NCI-H1694 treated with DMSO at 0.1 percent for 48 hours (cell line): ENCODE measurements around the gene SAE1.
"Not testable (repeated sequence)": the region's sequence is repeated elsewhere in the genome, so short reads cannot be mapped to it uniquely, and the experiment has no call there.

ENCODE experiments used
- DNase-seq: peaks from one replicate; lab custom pipeline; 2025; lab: John Stamatoyannopoulos, UW

The SAE1 gene

GRCh38 chr19:47130120-47130588 is 481 bp upstream of the SAE1 start:
- no peak for DNase-seq

DNA sequence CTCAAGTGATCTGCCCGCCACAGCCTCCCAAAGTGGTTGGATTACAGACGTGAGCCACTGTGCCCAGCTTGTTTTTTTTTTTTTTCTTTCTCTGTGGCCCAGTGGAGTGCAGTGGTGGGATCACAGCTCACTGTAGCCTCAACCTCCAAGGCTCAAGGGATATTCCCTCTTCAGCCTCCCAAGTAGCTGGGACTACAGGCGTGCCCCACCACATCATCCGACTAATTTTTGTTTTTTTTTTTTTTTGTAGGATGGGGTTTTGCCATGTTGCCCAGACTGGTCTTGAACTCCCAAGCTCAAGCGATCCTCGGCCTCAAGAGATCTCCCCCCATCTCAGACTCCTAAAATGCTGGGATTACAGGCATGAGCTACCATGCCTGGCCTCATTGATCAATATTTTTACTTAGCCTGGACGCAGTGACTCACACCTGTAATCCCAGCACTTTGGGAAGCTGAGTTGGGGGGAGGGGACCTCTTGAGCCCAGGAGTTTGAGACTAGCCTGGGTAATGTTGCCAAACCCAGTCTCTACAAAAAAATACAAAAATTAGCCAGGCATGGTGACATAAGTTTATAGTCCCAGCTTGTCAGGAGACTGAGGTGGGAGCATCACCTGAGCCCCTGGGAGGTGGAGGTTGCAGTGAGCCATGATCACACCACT is 1.7 kb downstream of the SAE1 start:
- no peak for DNase-seq

GRCh38 chr19:47133021-47133471 is 2.4 kb downstream of the SAE1 start:
- no peak for DNase-seq

DNA sequence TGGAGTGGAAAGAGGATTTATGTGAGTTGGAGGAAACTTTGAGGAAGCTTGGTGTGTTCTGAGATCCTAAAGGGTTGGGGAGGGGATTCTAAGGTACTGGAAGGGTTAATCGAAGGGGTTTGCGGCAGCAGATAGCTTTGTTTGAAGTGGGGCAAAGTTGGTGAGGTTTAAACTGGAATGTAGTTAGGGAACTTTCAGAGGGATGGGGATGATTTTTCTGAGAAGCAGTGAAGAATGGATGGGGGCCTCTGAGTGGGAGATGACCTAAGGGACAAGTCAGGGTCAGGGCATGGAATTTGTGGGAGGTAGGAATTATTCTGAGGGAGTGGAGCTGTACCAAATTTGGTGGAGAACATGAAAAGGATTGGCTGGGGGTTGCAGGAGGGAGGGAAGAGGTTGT is 3.9 kb downstream of the SAE1 start:
- no peak for DNase-seq

DNA sequence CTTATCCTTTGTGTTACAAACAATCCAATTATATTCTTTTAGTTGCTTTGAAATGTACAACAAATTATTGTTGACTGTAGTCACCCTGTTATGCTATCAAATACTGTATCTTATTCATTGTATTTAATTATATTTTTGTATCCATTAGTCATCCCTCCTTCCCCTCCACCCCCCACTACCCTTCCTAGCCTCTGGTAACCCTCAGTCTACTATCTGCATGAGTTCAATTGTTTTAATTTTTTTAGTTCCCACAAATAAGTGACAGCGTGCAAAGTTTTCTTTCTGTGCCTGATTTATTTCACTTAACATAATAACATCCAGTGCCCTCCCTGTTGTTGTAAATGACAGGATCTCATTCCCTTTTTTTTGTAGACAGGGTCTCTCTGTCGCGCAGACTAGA is 4.5 kb downstream of the SAE1 start:
- DNase-seq: no peak

GRCh38 chr19:47141252-47141651 is 10.6 kb downstream of the SAE1 start:
- not testable (repeated sequence) for DNase-seq

GRCh38 chr19:47141695-47142094 is 11.1 kb downstream of the SAE1 start:
- DNase-seq: no peak

- DNase-seq: no peak
Measured at GRCh38 chr19:47142779-47143178, 12.1 kb downstream of the SAE1 start.

- no peak for DNase-seq
Measured at GRCh38 chr19:47143322-47144073, 12.9 kb downstream of the SAE1 start.

- no peak for DNase-seq
Measured at GRCh38 chr19:47144630-47145029, 14.0 kb downstream of the SAE1 start.

GRCh38 chr19:47145639-47146486 is 15.2 kb downstream of the SAE1 start:
- no peak for DNase-seq

DNA sequence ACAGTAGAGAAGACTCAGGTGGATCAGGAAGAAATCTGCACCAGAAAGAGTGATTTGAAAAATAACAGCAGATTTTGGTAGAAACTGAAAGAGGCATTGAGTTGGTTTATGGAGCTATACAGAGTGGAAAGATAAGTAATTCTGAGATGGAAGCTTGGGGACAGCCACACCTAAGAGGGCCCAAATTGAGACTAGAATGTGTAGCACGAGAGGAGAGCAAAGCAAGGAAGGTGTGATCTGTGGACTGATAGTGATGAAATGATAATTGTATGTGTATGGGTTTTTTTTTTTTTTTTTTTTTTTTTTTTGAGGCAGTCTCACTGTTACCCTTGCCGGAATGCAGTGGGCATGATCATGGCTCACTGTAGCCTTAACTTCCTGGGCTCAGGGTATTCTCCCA is 16.3 kb downstream of the SAE1 start:
- DNase-seq: no peak

DNA sequence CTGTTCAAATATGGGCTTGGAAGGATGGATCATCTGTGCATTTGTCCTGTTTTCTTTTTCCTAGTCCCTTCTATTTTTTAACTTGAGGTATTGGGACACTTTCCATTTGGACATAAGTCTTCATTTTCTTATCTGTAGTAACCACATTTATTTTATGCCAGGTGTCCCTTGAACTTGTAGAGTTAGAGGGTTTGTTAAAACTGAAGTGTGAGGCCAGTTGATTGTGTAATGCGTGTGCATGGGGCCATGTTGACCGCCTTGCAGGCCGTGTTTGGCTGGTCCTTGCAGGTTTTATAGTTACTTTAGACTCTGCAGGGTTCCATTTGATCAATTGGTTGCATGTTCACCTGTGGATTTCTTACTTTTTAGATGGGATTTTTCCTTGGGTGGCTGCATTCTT is 21.0 kb downstream of the SAE1 start:
- DNase-seq: no peak

DNA sequence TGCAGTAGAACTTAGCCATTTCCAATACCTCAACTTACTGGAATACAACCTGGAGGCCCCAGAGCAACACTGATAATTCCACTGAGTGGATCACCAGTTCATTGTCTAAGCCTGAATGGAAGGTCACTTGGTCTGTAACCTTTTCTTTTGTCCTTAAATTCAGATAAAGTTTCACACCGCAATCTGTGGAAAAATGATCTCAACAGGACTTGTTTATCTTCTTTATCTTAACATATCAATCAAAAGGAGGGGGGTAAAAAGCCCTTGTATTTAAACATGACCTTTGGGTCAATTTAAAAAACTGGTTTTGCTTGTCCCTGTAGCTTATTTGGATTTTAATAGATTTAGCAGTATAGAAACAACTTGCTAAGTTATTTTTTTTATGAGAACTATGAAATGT is 21.6 kb downstream of the SAE1 start:
- DNase-seq: no peak

DNA sequence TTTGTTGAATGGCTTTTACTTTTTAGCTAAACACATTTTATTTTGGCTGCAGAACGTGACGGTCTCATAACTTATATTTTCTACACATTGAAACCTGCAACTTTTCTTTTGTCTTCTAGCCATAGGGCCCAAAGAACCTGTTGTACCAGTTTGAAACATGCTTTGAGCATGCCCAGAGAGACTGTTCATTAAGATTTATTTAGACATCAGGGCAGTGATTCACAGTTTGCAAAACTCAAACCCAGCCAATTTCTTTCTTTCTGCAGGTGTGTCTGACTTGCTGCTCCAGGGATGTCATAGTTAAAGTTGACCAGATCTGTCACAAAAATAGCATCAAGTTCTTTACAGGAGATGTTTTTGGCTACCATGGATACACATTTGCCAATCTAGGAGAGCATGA is 22.0 kb downstream of the SAE1 start:
- DNase-seq: no peak

- no peak for DNase-seq
Measured at GRCh38 chr19:47153266-47153665, 22.6 kb downstream of the SAE1 start.

- no peak for DNase-seq
Measured at GRCh38 chr19:47155148-47155547, 24.5 kb downstream of the SAE1 start.

DNA sequence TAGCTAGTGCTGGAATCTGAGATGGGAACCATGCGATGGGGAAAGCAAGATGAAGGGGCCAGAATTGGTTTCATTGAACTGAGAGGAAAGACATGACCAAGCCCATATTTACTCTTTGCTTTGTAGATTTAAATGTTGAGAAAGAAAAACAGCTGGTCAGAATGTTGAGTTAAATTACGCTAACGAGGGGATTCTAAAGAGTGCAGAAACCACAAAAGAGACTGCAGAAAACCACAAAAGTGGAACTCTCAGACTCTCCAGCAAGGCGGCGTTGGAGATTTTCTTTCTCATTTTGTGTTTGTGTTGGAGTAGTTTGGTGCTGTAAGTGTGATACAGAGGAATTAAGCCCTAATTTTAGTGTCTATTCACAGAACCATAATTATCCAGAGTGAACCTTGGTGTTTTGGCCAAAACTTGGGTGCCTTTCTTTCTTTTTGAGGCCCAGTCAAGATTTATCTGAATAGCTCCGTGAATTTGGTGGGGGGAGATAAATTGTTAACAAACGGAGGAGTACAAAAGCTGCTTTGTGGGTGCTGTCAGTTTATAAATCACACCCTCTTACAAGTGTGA is 26.3 kb downstream of the SAE1 start:
- DNase-seq: no peak

DNA sequence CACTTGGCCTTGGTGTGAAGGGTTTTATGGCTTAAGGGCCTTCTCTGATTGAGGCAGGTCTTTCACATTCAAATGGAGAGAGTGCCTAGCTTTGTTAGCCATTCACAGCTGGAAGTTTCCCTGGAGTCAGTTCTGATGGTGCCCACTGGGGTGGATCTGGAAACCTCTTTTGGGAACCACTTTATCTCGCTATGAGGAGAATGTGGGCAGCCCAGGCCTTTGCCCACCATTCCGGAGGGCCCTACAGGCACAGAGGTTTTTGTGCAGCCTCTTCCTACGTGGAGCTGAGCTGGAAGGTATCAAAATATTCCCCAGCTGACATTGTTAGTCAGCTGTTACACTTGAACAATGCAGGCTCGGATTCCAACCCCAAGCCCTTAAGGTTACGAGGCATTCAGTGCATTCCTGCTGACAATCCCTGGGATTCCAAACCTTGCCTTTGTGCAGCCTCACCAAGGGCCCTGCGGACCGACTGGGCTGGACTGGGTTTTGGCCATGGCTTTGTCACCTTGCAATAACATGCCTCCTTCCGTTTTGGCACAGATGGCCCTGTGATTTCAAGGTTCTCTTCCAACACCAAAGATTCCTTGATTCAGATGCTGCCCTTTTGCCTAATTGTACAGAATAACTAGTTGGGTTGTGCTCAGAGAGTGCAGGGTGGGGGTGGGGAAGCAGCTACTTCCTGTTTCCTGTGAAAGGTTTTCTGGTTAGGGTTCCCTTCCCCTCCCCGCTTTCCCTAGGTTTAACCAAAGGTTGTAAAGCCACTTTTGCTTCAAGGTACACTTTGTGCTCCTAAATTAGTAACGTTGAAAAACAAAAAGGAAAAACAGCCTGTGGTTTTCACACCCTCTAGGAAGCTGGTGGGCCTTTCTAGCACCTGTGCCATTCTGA is 27.0 kb downstream of the SAE1 start:
- DNase-seq: no peak

GRCh38 chr19:47158367-47158791 is 27.7 kb downstream of the SAE1 start:
- no peak for DNase-seq

GRCh38 chr19:47158879-47159503 is 28.4 kb downstream of the SAE1 start:
- DNase-seq: no peak
